HG03521 (cell line): ENCODE data around the gene PRSS53.
"Not testable (repeated sequence)": the region's sequence is repeated elsewhere in the genome, so short reads cannot be mapped to it uniquely, and the experiment has no call there.

Experiments
- ATAC-seq: cut with Tn5 transposase; IDR thresholded peaks from one replicate; pipeline ENCODE4 v1.9.1; 2021; ENCODE audit warnings: mild to moderate bottlenecking, moderate library complexity; ENCODE audit not compliant: unreplicated experiment

The PRSS53 gene

GRCh38 chr16:31118223-31119155 lies 29.7 kb upstream of the PRSS53 start:
- no peak for ATAC-seq

GRCh38 chr16:31117384-31118222 lies 28.9 kb upstream of the PRSS53 start, which contains the start of gene KAT8:
KAT8 (plus strand) TSS chr16:31117664; CDS start chr16:31117682, 18 bp downstream.
- ATAC-seq = peak; percentile 89

GRCh38 chr16:31114468-31114867 lies 25.7 kb upstream of the PRSS53 start:
- no peak for ATAC-seq

- ATAC-seq = no peak
These were observed 24.7 kb upstream of the PRSS53 start for GRCh38 chr16:31113121-31114120.

- no peak for ATAC-seq
These were observed 24.0 kb upstream of the PRSS53 start for GRCh38 chr16:31112711-31113110.

GRCh38 chr16:31111881-31112466 lies 23.2 kb upstream of the PRSS53 start:
- ATAC-seq = no peak

- ATAC-seq = no peak
These were observed 21.6 kb upstream of the PRSS53 start for GRCh38 chr16:31110106-31111034.

- ATAC-seq = no peak
These were observed 20.9 kb upstream of the PRSS53 start for GRCh38 chr16:31109622-31110021.

- ATAC-seq = no peak
These were observed 20.2 kb upstream of the PRSS53 start for GRCh38 chr16:31108794-31109558.

GRCh38 chr16:31108035-31108793 lies 19.5 kb upstream of the PRSS53 start, which contains the start of gene BCKDK:
BCKDK (plus strand) TSS chr16:31108386; CDS start chr16:31109224, 838 bp downstream.
- ATAC-seq = peak; percentile 81

GRCh38 chr16:31107465-31107867 lies 18.7 kb upstream of the PRSS53 start:
- ATAC-seq = peak; percentile 39

- ATAC-seq = no peak
These were observed 18.0 kb upstream of the PRSS53 start for GRCh38 chr16:31106509-31107464.

GRCh38 chr16:31105677-31106213 lies 17.0 kb upstream of the PRSS53 start:
- no peak for ATAC-seq

GRCh38 chr16:31100876-31101641 lies 12.3 kb upstream of the PRSS53 start:
- not testable (repeated sequence) for ATAC-seq
